ENCODE data around the gene IL22RA2.

DNA sequence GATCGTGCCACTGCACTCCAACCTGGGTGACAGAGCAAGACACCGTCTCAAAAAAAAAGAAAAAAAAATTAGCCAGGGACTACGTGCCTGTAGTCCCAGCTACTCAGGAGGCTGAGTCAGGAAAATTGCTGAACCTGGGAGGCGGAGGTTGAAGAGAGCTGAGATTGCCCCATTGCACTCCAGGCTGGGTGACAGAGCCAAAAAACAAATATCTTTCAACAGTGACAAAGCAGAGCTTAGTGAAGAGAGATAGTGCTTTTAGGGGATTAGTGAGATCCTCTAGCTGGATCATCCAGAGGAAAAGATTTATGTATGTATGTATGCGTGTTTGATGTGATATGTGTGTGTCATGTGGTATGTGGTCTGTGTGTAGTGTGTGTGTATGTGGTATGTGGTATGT is 56.6 kb downstream of the IL22RA2 start:
- TF ChIP-seq, protein P1, sequence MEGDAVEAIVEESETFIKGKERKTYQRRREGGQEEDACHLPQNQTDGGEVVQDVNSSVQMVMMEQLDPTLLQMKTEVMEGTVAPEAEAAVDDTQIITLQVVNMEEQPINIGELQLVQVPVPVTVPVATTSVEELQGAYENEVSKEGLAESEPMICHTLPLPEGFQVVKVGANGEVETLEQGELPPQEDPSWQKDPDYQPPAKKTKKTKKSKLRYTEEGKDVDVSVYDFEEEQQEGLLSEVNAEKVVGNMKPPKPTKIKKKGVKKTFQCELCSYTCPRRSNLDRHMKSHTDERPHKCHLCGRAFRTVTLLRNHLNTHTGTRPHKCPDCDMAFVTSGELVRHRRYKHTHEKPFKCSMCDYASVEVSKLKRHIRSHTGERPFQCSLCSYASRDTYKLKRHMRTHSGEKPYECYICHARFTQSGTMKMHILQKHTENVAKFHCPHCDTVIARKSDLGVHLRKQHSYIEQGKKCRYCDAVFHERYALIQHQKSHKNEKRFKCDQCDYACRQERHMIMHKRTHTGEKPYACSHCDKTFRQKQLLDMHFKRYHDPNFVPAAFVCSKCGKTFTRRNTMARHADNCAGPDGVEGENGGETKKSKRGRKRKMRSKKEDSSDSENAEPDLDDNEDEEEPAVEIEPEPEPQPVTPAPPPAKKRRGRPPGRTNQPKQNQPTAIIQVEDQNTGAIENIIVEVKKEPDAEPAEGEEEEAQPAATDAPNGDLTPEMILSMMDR (conservative IDR thresholded peaks at IDR 0.05; ENCODE audit: low read depth, low read length): no peak
- TF ChIP-seq EZH2 (IDR thresholded peaks at IDR 0.05; ENCODE audit: low read length, unreplicated experiment): no peak
